Panc1 (cell line): Measurements from ENCODE around the gene TOP1. TPM values are rescaled to one million over a fixed set of nuclear protein-coding genes. Genes with fewer than 3 reads are reported as not detected.

Experiments
- ATAC-seq: fragments of 200-7000 bp; cut with Tn5 transposase; 2 replicates; pipeline ENCODE4 v1.9.1; 2020; ENCODE audit warnings: mild to moderate bottlenecking, moderate library complexity
- BruUV-seq: library from RNA; stranded (reverse); fragments of 400-500 nt; replicated peaks from 2 replicates; lab custom pipeline; 2021; lab: Mats Ljungman, UMichigan
- CTCF ChIA-PET: fragments of 300-600 bp; sonication (Branson Sonifier 250); formaldehyde crosslinking; loops from one replicate; lab custom pipeline; 2022; ENCODE audit warnings: antibody characterized with exemption; lab: Charles Lee
- POLR2A ChIA-PET: fragments of 300-600 bp; sonication (Branson Sonifier 250); formaldehyde crosslinking; loops from one replicate; lab custom pipeline; 2022; ENCODE audit warnings: antibody characterized with exemption; lab: Charles Lee
- DNase-seq: peaks from one replicate; pipeline ENCODE4 v3.0.0-alpha.2; 2010; ENCODE audit warnings: low read depth, low spot score
- H3K27ac ChIP-seq: 2 replicates; pipeline ENCODE4 v1.5.1; 2011; ENCODE audit warnings: mild to moderate bottlenecking, low read length, inconsistent platforms
- H3K27me3 ChIP-seq: fragments of 200-500 bp; sonication (Bioruptor generic); 2 replicates; pipeline ENCODE4 v1.6.0; 2014; ENCODE audit warnings: low read length, inconsistent platforms; ENCODE audit not compliant: control insufficient read depth, insufficient read depth
- H3K36me3 ChIP-seq: fragments of 200-500 bp; sonication (Bioruptor generic); 2 replicates; pipeline ENCODE4 v1.5.1; 2014; ENCODE audit warnings: inconsistent platforms, mild to moderate bottlenecking, low read length, moderate library complexity; ENCODE audit not compliant: control insufficient read depth, insufficient read depth
- H3K4me1 ChIP-seq: 2 replicates; pipeline ENCODE4 v1.5.1; 2011; ENCODE audit warnings: inconsistent platforms, mild to moderate bottlenecking, low read length, moderate library complexity; ENCODE audit not compliant: control insufficient read depth, insufficient read depth
- H3K4me3 ChIP-seq, 2 experiments: 2 replicates each; pipeline ENCODE4 v1.5.1; 2011 to 2012; ENCODE audit warnings: low read depth in 2 of 2, low read length in 2 of 2, mild to moderate bottlenecking in 2 of 2, inconsistent platforms in 1 of 2, moderate library complexity in 1 of 2
- H3K9me3 ChIP-seq: fragments of 200-500 bp; sonication (Bioruptor generic); 2 replicates; pipeline ENCODE4 v1.5.1; 2014; ENCODE audit warnings: low read depth, mild to moderate bottlenecking, inconsistent platforms, low read length, moderate library complexity; ENCODE audit not compliant: control insufficient read depth, insufficient read depth
- CTCF ChIP-seq: fragments of 450-650 bp; IDR thresholded peaks from 2 replicates; pipeline ENCODE4 v1.5.1; 2017; ENCODE audit warnings: mild to moderate bottlenecking
- POLR2AphosphoS5 ChIP-seq: IDR thresholded peaks from 2 replicates; pipeline ENCODE4 v1.6.1; 2012; ENCODE audit warnings: mild to moderate bottlenecking, low read depth, low read length, moderate library complexity
- REST ChIP-seq, 2 experiments: IDR thresholded peaks; 2 replicates each; pipeline ENCODE4 v1.6.1; 2011 to 2012; ENCODE audit warnings: low read depth in 2 of 2, control low read depth in 1 of 2, low read length in 1 of 2, mild to moderate bottlenecking in 1 of 2, moderate library complexity in 1 of 2; ENCODE audit not compliant: insufficient read depth in 1 of 2
- SIN3A ChIP-seq: IDR thresholded peaks from 2 replicates; pipeline ENCODE4 v1.6.1; 2012; ENCODE audit warnings: low read depth, mild to moderate bottlenecking, low read length, moderate library complexity, borderline replicate concordance; ENCODE audit not compliant: insufficient read depth
- TCF7L2 ChIP-seq: IDR thresholded peaks from 2 replicates; pipeline ENCODE4 v1.6.1; 2011; ENCODE audit warnings: mild to moderate bottlenecking, low read depth, low read length, inconsistent platforms
- in situ Hi-C: cut with HindIII; loops from 2 replicates; pipeline ENCODE4 v1.10.0; 2016; ENCODE audit warnings: low sequenced_read_pairs, low pct_unique_long_range_greater_than_20kb
- intact Hi-C: fragments of 100-400 bp; cut with micrococcal nuclease; formaldehyde crosslinking; loops from one replicate; pipeline ENCODE4 v1.10.0; 2022; ENCODE audit not compliant: unreplicated experiment
- total RNA-seq: library from RNA; stranded (reverse); gene quantifications from one replicate; pipeline ENCODE4 v1.2.1, GENCODE V29; 2021; ENCODE audit not compliant: unreplicated experiment

Gene TOP1
- total RNA-seq, 1 experiment from 2014 or later: 65.2 TPM

- H3K27ac ChIP-seq: no peak overlapping the region
- in situ Hi-C loops: no loop called here
These were observed 144.6 kb downstream of the TOP1 start for GRCh38 chr20:41173161-41173721.

GRCh38 chr20:41173791-41174341, 145.2 kb downstream of the TOP1 start:
- no TSS peak for BruUV-seq
- ATAC-seq (no peak), DNase-seq (no peak)
- no peak overlapping the region for H3K27ac ChIP-seq
- ChIA-PET CTCF (no interaction called here), POLR2A (no interaction called here)
- in situ Hi-C loops (no loop called here), intact Hi-C loops (loop anchor here (1.0 to 5.0 kb wide), 2 partner anchors 58 to 165 kb away; no protein-coding TSS in a partner anchor)
- no peaks in the 10 kb centered on the region; the same call in 1 of the 2 replicates for H3K36me3 ChIP-seq
- TF ChIP-seq CTCF (no peak), TCF7L2 (no peak), SIN3A (no peak), REST (IDR thresholded peaks at IDR 0.05; ENCODE audit: insufficient read depth in 1 of 2, low read depth in 2 of 2, low read length in 1 of 2) (no peak), POLR2AphosphoS5 (no peak)
- H3K4me3 ChIP-seq: no peak overlapping the region
- H3K9me3 ChIP-seq: no peaks in the 10 kb centered on the region
- no peaks in the 10 kb centered on the region for H3K27me3 ChIP-seq
- no peaks in the 10 kb centered on the region for H3K4me1 ChIP-seq

More at GRCh38 chr20:41173161-41173721, 144.6 kb downstream of the TOP1 start:
- H3K27me3 ChIP-seq: no peaks in the 10 kb centered on the region
- POLR2A ChIA-PET: no interaction called here
- BruUV-seq: no TSS peak
- DNase-seq (peak; percentile 18), ATAC-seq (peak; percentile 92)
- no peaks in the 10 kb centered on the region; the same call in 1 of the 2 replicates for H3K36me3 ChIP-seq
- no peaks in the 10 kb centered on the region for H3K4me1 ChIP-seq
- H3K4me3 ChIP-seq: no peak overlapping the region
- no peaks in the 10 kb centered on the region for H3K9me3 ChIP-seq
- no peak for TF ChIP-seq SIN3A
- TF ChIP-seq CTCF: peak; percentile 95
- no peak for TF ChIP-seq POLR2AphosphoS5
- TF ChIP-seq REST (IDR thresholded peaks at IDR 0.05; ENCODE audit: insufficient read depth in 1 of 2, low read depth in 2 of 2, low read length in 1 of 2): no peak
- intact Hi-C loops: loop anchor here (1.0 to 5.0 kb wide), 2 partner anchors 59 to 166 kb away; no protein-coding TSS in a partner anchor
- CTCF ChIA-PET: interaction anchor here (0.7 to 1.9 kb wide), 4 partner anchors 16 to 171 kb away, joined by 4 to 24 read pairs (median 6); partner anchors contain the start of gene LPIN3
